ENCODE measurements around the gene C10orf53. TPM values are rescaled to one million over a fixed set of nuclear protein-coding genes. Genes with fewer than 3 reads are reported as not detected.

The C10orf53 gene
- total RNA-seq, 1 donor from 2014 or later = not detected

DNA sequence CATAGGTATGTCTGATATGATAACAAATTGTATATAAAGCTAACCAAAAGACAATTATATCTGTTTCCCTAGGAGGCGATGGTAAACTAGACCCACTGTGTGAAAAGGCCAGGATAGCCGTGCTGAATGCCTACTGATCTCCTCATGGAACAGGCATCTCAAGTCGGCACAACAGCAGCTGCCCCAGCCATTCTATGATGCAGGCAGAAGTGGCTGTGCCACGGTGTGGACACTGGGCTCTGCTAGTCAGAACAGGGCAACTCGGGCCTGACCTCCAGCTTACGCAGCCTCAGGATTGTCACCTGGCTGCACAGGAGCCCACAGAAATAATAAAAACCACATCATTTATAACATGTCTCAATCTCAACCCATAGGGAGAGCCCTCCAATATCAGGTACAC is 15.0 kb downstream of the C10orf53 start:
- TF ChIP-seq, protein P1, sequence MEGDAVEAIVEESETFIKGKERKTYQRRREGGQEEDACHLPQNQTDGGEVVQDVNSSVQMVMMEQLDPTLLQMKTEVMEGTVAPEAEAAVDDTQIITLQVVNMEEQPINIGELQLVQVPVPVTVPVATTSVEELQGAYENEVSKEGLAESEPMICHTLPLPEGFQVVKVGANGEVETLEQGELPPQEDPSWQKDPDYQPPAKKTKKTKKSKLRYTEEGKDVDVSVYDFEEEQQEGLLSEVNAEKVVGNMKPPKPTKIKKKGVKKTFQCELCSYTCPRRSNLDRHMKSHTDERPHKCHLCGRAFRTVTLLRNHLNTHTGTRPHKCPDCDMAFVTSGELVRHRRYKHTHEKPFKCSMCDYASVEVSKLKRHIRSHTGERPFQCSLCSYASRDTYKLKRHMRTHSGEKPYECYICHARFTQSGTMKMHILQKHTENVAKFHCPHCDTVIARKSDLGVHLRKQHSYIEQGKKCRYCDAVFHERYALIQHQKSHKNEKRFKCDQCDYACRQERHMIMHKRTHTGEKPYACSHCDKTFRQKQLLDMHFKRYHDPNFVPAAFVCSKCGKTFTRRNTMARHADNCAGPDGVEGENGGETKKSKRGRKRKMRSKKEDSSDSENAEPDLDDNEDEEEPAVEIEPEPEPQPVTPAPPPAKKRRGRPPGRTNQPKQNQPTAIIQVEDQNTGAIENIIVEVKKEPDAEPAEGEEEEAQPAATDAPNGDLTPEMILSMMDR (IDR thresholded peaks at IDR 0.05; ENCODE audit: insufficient read depth, low read length, severe bottlenecking) = no peak
- DNase-seq (ENCODE audit: low read depth) (no peak), FAIRE-seq (no peak)
- peaks cover 15% of the 10 kb centered on the region for H3K27me3 ChIP-seq (ENCODE audit: control insufficient read depth, insufficient read depth, low read length)
- no peaks in the 10 kb centered on the region for H3K36me3 ChIP-seq (ENCODE audit: control insufficient read depth, insufficient read depth, low read length)
- no peak overlapping the region for H3K4me3 ChIP-seq (ENCODE audit: low read depth, low read length)

DNA sequence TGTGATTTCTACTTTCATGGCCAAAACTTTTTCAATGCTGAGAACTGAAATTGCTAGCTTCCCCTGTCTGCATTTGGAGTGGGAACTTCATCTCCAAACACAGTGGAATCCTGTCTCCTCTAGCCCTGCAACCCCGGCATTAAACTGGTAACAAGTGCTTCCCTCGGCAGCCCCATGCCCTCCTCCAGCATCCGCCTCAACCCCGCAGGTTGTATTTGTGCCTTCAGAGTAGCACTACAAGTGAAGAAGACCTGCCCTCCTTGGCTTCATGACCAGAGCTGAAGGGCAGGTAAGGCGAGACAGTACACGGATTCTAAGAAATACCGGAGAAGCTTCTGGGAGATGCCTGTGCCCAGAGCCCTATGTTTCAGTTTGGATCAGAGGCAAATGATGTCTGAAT is 16.9 kb downstream of the C10orf53 start:
- Histone ChIP-seq H3K4me3 (ENCODE audit: low read depth, low read length) (no peak overlapping the region), H3K27me3 (ENCODE audit: control insufficient read depth, insufficient read depth, low read length) (peaks cover 4% of the 10 kb centered on the region), H3K36me3 (ENCODE audit: control insufficient read depth, insufficient read depth, low read length) (no peaks in the 10 kb centered on the region)
- TF ChIP-seq, protein P1 (IDR thresholded peaks at IDR 0.05; ENCODE audit: insufficient read depth, low read length, severe bottlenecking) = no peak
- DNase-seq (ENCODE audit: low read depth) = no peak
- FAIRE-seq = no peak

DNA sequence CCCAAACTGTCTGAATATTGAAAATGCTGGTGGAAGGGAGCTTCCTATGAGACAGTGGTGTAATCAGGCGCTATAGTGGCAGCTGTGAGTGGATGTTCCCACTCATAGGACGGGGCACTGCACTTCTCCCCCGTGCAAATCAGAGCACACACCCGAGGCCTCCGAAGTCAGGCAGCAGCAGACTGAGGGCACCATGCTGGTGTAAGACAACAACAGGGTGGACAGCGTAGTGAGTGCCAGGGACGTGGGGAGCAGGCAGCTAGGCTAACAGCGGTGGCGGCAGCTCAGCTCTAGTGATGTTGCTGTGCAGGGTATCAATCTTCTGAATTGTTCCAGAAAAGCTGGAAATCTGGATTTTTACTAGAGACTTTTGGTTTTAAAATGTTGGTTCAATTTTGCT is 19.2 kb downstream of the C10orf53 start:
- DNase-seq (ENCODE audit: low read depth) (no peak), FAIRE-seq (no peak)
- Histone ChIP-seq H3K27me3 (ENCODE audit: control insufficient read depth, insufficient read depth, low read length) (no peaks in the 10 kb centered on the region), H3K4me3 (ENCODE audit: low read depth, low read length) (no peak overlapping the region), H3K36me3 (ENCODE audit: control insufficient read depth, insufficient read depth, low read length) (no peaks in the 10 kb centered on the region)
- TF ChIP-seq, protein P1 (IDR thresholded peaks at IDR 0.05; ENCODE audit: insufficient read depth, low read length, severe bottlenecking) = no peak

DNA sequence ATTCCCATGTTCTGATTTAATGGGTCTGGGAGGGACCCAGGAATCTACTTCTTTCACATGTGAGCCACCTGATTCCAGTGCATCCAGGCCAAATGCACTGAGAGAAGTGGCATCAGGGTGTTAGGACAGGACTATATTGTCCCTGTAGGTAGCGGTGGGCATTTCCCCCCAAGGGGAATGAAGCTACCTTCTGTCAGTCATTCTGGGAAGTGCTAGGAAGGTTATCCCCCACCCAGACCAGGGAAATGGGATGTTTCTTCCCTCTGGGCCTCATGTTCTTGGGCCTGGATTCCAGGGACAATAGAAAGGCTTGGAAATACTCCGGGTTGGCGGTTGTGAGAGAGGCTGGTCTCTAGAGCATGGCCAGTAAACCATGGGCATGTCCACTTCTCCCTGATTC is 20.8 kb downstream of the C10orf53 start:
- FAIRE-seq = no peak
- H3K36me3 ChIP-seq (ENCODE audit: control insufficient read depth, insufficient read depth, low read length) = no peaks in the 10 kb centered on the region
- TF ChIP-seq, protein P1 (IDR thresholded peaks at IDR 0.05; ENCODE audit: insufficient read depth, low read length, severe bottlenecking) = no peak
- no peak overlapping the region for H3K4me3 ChIP-seq (ENCODE audit: low read depth, low read length)
- DNase-seq (ENCODE audit: low read depth) = no peak
- no peaks in the 10 kb centered on the region for H3K27me3 ChIP-seq (ENCODE audit: control insufficient read depth, insufficient read depth, low read length)

DNA sequence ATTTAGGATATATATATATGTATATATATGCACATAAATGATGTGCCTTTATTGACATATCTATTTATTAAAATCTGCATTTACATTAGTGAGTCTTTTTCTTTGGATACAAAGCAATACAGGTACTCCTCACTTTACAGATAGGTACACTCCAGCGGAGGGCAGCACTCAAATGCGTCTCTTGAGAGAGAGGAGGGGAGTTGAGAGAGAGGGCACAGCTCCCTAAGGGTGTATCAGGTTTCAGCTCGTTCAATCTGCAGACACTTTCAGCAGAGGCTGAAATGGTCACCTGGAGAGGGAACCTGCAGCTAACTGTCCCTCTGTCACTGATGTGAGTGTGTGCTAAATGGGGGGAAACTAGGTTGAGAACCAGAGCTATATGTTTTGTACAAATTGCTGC is 21.5 kb downstream of the C10orf53 start:
- TF ChIP-seq, protein P1 (IDR thresholded peaks at IDR 0.05; ENCODE audit: insufficient read depth, low read length, severe bottlenecking) = no peak
- no peak for FAIRE-seq
- DNase-seq (ENCODE audit: low read depth) = no peak
- Histone ChIP-seq H3K36me3 (ENCODE audit: control insufficient read depth, insufficient read depth, low read length) (no peaks in the 10 kb centered on the region), H3K4me3 (ENCODE audit: low read depth, low read length) (no peak overlapping the region), H3K27me3 (ENCODE audit: control insufficient read depth, insufficient read depth, low read length) (no peaks in the 10 kb centered on the region)

DNA sequence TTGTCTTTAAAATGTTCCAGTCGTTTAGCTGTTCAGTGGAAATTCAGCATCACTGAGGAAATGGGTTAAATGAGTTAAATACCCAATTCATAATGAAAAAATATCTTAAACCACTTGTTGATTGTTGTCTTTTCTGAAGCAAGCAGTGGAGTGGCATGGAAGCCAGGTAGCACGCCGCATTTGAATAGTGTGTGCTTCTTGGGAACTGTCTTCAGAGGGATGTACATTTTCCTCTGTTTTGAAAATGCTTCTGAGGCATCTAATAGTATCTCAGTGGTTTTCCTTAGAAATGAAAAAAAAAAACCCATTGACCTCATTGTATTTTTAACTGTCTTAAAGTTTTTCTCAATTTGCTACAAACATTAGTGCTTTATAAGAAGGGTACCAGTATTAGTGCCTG is 28.1 kb downstream of the C10orf53 start:
- no peak overlapping the region for H3K4me3 ChIP-seq (ENCODE audit: low read depth, low read length)
- no peak for DNase-seq (ENCODE audit: low read depth)
- no peaks in the 10 kb centered on the region for H3K36me3 ChIP-seq (ENCODE audit: control insufficient read depth, insufficient read depth, low read length)
- FAIRE-seq = no peak
- TF ChIP-seq, protein P1 (IDR thresholded peaks at IDR 0.05; ENCODE audit: insufficient read depth, low read length, severe bottlenecking) = no peak
- peaks cover 2% of the 10 kb centered on the region for H3K27me3 ChIP-seq (ENCODE audit: control insufficient read depth, insufficient read depth, low read length)

Data from bronchial epithelial cell (primary cell).